ENCODE data around the gene XRCC2.

- TF ChIP-seq CTCF (IDR thresholded peaks at IDR 0.05) (no peak), POLR2AphosphoS5 (IDR thresholded peaks at IDR 0.05) (no peak), POLR2A (IDR thresholded peaks at IDR 0.05; ENCODE audit: low read depth) (no peak), EP300 (IDR thresholded peaks at IDR 0.05) (no peak)
Measured at GRCh38 chr7:152633504-152633903, 42.4 kb downstream of the XRCC2 start.
